Parathyroid adenoma (tissue), 2 donors: ENCODE measurements around the gene DOCK10.
A peak's percentile ranks its signal among the peaks of the same experiment; 100 is the strongest.
"Not testable (repeated sequence)": the region's sequence is repeated elsewhere in the genome, so short reads cannot be mapped to it uniquely, and the experiment has no call there.

Source experiments
- H2AFZ ChIP-seq: fragments of 300-600 bp; sonication (generic); one replicate; pipeline ENCODE4 v1.7.0; 2017; ENCODE audit warnings: antibody characterized with exemption, mild to moderate bottlenecking
- H3K27ac ChIP-seq: fragments of 300-600 bp; sonication (generic); one replicate; pipeline ENCODE4 v1.7.0; 2017
- H3K27me3 ChIP-seq: fragments of 300-600 bp; sonication (generic); one replicate; pipeline ENCODE4 v1.7.0; 2017; ENCODE audit warnings: low read length; ENCODE audit not compliant: control insufficient read depth, insufficient read depth
- H3K36me3 ChIP-seq: fragments of 300-600 bp; sonication (generic); one replicate; pipeline ENCODE4 v1.7.0; 2017; ENCODE audit warnings: low read length; ENCODE audit not compliant: control insufficient read depth, insufficient read depth
- H3K4me1 ChIP-seq: fragments of 300-600 bp; sonication (generic); one replicate; pipeline ENCODE4 v1.7.0; 2017; ENCODE audit warnings: control low read depth
- H3K4me2 ChIP-seq: fragments of 300-600 bp; sonication (generic); one replicate; pipeline ENCODE4 v1.7.0; 2017; ENCODE audit warnings: low read length
- H3K4me3 ChIP-seq: fragments of 300-600 bp; sonication (generic); one replicate; pipeline ENCODE4 v1.7.0; 2017; ENCODE audit warnings: low read depth, low read length
- H3K79me2 ChIP-seq: fragments of 300-600 bp; sonication (generic); one replicate; pipeline ENCODE4 v1.7.0; 2017; ENCODE audit warnings: control low read depth
- H3K9ac ChIP-seq: fragments of 300-600 bp; sonication (generic); one replicate; pipeline ENCODE4 v1.7.0; 2017; ENCODE audit warnings: mild to moderate bottlenecking
- H3K9me3 ChIP-seq: fragments of 300-600 bp; sonication (generic); one replicate; pipeline ENCODE4 v1.7.0; 2017; ENCODE audit warnings: low read length; ENCODE audit not compliant: control insufficient read depth
- TF ChIP-seq, protein P1 (sequence below): fragments of 300-600 bp; sonication (generic); IDR thresholded peaks from one replicate; pipeline ENCODE4 v1.7.0; 2017; ENCODE audit warnings: antibody characterized with exemption, mild to moderate bottlenecking
- donor health status: primary hyperparathyroidism.

The DOCK10 gene

DNA sequence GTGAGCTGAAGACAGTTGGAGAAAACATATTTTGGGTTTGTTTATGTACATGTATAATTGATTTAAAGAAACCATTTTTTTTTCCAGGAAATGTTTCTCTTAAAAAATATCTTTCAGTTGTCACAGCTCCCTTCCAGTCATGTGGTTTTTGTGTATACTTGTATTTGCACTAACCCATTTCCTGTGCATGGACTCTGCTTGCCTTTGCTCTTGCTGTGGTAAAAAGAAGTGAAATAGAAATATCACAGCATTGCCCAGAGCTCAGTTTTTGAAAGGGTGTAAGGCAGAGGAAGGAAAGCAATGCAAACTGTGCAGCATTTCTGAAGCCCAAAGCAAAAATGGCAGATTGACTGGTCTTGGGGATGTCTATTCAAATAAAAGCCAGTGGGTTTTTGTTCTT, 10.4 kb upstream of the DOCK10 start:
- TF ChIP-seq, protein P1, sequence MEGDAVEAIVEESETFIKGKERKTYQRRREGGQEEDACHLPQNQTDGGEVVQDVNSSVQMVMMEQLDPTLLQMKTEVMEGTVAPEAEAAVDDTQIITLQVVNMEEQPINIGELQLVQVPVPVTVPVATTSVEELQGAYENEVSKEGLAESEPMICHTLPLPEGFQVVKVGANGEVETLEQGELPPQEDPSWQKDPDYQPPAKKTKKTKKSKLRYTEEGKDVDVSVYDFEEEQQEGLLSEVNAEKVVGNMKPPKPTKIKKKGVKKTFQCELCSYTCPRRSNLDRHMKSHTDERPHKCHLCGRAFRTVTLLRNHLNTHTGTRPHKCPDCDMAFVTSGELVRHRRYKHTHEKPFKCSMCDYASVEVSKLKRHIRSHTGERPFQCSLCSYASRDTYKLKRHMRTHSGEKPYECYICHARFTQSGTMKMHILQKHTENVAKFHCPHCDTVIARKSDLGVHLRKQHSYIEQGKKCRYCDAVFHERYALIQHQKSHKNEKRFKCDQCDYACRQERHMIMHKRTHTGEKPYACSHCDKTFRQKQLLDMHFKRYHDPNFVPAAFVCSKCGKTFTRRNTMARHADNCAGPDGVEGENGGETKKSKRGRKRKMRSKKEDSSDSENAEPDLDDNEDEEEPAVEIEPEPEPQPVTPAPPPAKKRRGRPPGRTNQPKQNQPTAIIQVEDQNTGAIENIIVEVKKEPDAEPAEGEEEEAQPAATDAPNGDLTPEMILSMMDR: no peak
- Histone ChIP-seq H3K36me3 (no peaks in the 10 kb centered on the region), H3K79me2 (no peaks in the 10 kb centered on the region), H3K9me3 (no peaks in the 10 kb centered on the region), H3K27ac (no peak overlapping the region), H3K4me1 (no peaks in the 10 kb centered on the region), H3K27me3 (no peaks in the 10 kb centered on the region), H3K4me2 (no peak overlapping the region), H3K4me3 (no peak overlapping the region), H3K9ac (no peak overlapping the region), H2AFZ (no peak overlapping the region)

- not testable (repeated sequence) for H3K9ac ChIP-seq, H3K4me2 ChIP-seq, H3K79me2 ChIP-seq, H3K36me3 ChIP-seq, H3K4me1 ChIP-seq, H3K27ac ChIP-seq, H3K27me3 ChIP-seq, H2AFZ ChIP-seq, H3K9me3 ChIP-seq, H3K4me3 ChIP-seq
Observed at GRCh38 chr2:225047502-225047901, 5.2 kb upstream of the DOCK10 start.

- no peak overlapping the region for H3K9ac ChIP-seq
- TF ChIP-seq, protein P1: no peak
- H3K4me1 ChIP-seq: no peaks in the 10 kb centered on the region
- no peak overlapping the region for H3K4me2 ChIP-seq
- no peaks in the 10 kb centered on the region for H3K36me3 ChIP-seq
- no peaks in the 10 kb centered on the region for H3K79me2 ChIP-seq
- H3K27me3 ChIP-seq: peaks cover 4% of the 10 kb centered on the region
- no peak overlapping the region for H3K27ac ChIP-seq
- no peak overlapping the region for H2AFZ ChIP-seq
- no peak overlapping the region for H3K4me3 ChIP-seq
- no peaks in the 10 kb centered on the region for H3K9me3 ChIP-seq
Observed at GRCh38 chr2:225042800-225043167, 516 bp upstream of the DOCK10 start.

DNA sequence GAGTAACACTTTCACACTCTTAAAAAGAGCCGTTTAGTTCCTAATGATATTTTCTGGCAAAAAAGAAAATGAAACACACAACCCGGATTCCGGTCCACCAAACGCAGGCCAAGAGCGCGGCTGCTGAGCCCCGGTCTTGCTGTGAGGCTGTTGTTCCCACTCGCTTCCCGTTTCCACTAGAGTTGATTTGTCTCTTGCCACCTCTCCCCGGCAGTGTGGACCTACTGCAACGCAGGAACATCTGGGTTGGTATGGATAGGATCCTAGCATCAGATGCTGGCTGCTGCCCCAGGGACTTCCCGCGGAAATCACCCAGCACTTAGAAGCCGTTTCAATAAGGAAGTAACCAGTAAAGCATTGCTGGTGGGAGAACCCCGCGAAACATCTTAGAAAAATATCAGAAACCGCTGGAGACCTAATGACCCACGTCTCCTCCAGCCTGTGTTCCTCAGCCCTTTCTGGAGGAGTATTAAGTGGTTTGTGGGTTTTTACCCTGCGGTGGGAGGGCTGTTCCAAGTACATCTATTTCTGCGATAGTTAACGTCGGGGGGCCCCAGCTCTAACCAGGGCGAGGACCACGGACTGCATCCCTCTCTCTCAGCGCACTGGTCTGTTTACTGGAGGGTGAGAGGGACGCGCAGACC, 939 bp downstream of the DOCK10 start:
- H3K27ac ChIP-seq: no peak overlapping the region

DNA sequence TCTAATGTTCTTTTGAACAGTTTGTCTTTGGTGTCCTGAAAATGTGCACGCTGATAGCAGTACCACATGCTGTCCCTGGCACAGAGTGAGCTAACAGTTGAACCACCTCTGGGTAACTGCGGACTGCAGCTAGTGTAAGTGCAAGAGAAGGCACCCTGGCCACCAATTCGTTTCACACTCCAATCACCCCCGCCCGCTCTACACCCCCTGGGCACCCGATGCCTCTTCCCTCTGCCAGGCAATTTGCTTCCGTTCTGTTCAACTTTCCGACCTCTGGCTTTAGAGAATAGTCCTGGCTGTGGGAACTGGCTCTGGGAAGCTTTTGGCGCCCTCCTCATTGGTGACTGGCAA, 1.4 kb downstream of the DOCK10 start:
- Histone ChIP-seq H3K9me3 (no peaks in the 10 kb centered on the region), H3K4me2 (no peak overlapping the region), H3K27ac (no peak overlapping the region), H3K27me3 (peaks cover 4% of the 10 kb centered on the region), H2AFZ (no peak overlapping the region), H3K79me2 (no peaks in the 10 kb centered on the region), H3K4me1 (no peaks in the 10 kb centered on the region), H3K9ac (no peak overlapping the region), H3K36me3 (no peaks in the 10 kb centered on the region), H3K4me3 (no peak overlapping the region)
- TF ChIP-seq, protein P1: no peak

More for the DNA sequence above, 939 bp downstream of the DOCK10 start:
- Histone ChIP-seq H3K9ac (no peak overlapping the region), H3K4me1 (no peaks in the 10 kb centered on the region), H3K4me3 (peak overlapping the region; percentile 29), H3K36me3 (no peaks in the 10 kb centered on the region), H3K4me2 (peak overlapping the region; percentile 59), H3K9me3 (no peaks in the 10 kb centered on the region), H2AFZ (no peak overlapping the region), H3K27me3 (peaks cover 4% of the 10 kb centered on the region), H3K79me2 (no peaks in the 10 kb centered on the region)
- TF ChIP-seq, protein P1: no peak
